Transverse colon (tissue), 3 donors: ENCODE data around the gene GNAS.

ENCODE experiments used
- CTCF ChIP-seq, 5 experiments: fragments of 200-600 bp in 3 of 5; fragments of 450-650 bp in 2 of 5; sonication (generic) in 3 of 5; IDR thresholded peaks; 1 replicate in 2 of 5; 2 replicates in 3 of 5; pipeline ENCODE4 v1.5.1; 2016 to 2017; ENCODE audit warnings: antibody characterized with exemption in 5 of 5, inconsistent platforms in 3 of 5, mild to moderate bottlenecking in 2 of 5, moderate library complexity in 1 of 5
- POLR2A ChIP-seq: fragments of 450-650 bp; IDR thresholded peaks from one replicate; pipeline ENCODE4 v1.6.1; 2016; ENCODE audit warnings: antibody characterized with exemption, mild to moderate bottlenecking, moderate library complexity

- no peak for TF ChIP-seq CTCF (IDR thresholded peaks at IDR 0.05)
- TF ChIP-seq POLR2A: no peak
Measured at GRCh38 chr20:58853466-58853865, 950 bp downstream of the GNAS start.
